GM19467 (cell line): Measurements from ENCODE around the gene SHISA4.
"Not testable (repeated sequence)": the region's sequence is repeated elsewhere in the genome, so short reads cannot be mapped to it uniquely, and the experiment has no call there.

Experiments
- ATAC-seq: cut with Tn5 transposase; IDR thresholded peaks from one replicate; pipeline ENCODE4 v1.9.1; 2021; ENCODE audit warnings: mild to moderate bottlenecking, moderate library complexity; ENCODE audit not compliant: unreplicated experiment

SHISA4 gene

DNA sequence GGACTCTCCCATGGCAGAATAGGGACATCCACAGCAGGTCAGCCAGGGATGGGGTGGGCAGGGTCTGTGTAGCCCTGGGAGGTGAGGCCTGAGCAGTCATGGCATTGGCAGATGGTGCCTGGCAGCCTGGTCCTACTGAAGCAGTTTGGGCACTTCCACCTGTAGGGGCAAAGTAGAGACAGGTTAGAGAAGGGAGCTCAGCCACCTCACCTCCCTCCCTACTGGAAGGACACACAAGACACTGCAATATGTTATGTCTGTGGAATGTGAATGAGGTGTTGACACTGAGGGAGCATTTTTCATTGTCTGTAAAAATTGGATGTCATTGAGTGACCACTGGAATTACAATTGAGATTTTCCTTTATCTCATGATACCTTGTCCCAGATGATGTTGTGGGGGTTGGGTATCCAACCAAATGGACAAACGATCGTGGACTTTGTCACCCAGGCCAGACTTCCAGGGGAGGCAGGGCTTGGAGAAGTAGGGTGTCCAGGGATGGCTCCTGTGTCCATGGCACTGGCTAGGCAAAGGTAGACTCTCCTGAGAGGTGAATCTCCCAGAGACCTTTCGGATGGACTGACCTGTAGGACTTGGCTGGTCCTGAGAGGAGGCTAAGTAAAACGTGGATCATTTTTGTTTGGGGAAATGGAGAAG, 9.7 kb downstream of the SHISA4 start:
- no peak for ATAC-seq

DNA sequence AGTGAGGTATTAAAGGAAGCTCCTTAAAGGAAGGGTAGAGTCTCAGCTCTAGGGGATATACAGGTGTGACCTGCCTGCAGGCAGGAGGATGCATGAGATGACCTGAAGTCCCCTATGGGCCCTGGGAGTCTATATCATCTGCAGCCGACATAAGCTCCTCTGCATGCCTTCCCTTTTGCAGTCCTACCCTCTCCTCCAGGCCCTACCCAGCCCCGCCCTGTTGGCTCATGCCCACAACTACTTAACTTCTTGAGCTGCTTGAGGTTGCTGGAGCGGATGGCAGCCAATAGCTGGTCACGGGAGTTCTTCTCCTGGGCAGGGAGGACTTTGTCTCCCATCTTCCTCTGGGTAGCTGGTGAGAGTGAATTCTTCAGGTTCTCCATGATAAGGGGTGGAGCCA, 10.3 kb downstream of the SHISA4 start:
- ATAC-seq = no peak

DNA sequence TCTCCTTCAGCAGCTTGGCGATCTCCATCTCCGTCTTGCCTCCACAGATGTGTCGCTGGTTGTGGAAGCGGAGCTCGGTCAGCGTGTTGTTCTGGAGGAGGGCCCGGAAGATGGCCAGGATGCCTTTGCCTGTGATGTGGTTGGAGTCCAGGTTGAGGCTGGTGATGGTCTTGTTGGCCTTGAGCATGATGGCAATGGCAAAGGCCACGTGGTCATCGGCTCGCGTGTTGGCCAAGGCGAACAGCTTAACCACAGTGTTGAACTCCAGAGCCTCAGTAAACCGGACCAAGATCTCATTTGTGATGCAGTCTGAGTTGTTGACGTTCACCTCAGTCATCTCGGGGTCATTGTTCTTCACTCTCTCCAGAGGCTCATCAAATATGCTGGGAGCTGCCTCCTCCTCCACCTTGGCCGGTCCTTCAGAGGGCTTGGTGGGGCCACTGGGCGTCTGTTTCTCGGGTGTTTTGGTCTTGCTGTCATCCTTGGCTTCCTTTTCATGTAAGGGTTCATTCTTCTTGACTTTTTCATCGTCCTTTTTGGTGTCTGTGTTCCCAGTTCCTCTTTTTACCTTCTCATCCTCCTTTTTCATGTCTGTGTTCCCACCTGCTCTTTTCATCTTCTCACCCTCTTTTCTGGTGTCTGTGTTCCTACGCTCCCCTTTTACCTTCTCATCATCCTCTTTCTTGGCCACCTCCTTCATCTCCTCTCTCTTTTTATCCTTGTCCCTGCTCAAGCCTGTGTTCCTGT, 11.2 kb downstream of the SHISA4 start:
- ATAC-seq = no peak

DNA sequence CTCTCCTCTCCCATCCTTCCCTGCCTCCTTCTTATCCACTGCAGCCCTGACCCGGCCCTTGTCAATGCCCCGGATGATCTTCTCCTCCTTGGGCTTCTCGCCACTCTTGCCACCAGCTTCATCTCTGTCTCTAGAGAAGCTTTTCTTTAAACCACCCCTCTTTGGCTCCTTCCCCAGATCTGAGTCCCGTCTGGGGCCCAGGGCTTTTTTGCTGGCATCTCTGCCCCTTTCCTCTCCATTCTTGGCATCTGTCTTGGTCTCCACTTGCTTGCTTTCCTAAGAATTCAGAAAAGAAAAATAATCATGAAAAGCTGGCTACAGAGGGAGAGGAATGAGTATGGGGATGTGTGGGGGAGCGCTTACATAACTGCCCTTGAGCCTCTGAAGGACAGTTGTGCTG, 11.8 kb downstream of the SHISA4 start:
- no peak for ATAC-seq

DNA sequence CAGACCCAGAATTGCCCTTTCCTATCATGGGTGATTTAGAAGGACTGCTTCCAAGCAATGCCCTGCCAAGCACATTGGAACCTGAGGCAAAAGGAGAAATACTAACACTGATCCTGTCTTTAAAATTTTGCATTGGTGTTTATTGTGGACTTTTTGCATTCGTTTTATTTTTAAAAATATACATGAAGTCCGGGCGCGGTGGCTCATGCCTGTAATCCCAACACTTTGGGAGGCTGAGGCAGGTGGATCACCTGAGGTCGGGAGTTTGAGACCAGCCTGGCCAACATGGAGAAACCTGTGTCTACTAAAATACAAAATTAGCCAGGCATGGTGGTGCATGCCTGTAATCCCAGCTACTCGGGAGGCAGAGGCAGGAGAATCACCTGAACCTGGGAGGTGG, 12.3 kb downstream of the SHISA4 start:
- ATAC-seq = not testable (repeated sequence)

DNA sequence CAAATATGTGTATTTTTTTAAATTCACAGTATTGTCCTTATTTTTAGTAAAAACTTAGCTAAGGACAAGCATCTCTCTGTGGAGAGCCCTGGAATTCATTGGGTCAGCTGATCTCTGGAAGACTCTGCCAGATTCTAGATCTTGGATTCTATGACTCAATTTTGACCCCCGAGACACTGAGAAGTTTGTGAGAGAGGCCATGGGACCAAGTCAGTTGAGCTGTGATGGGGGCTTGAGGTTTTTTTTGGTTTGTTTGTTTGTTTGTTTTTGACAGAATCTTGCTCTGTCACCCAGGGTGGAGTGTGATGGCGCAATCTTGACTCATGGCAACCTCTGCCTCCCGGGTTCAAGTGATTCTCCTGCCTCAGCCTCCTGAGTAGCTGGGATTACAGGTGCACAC, 13.5 kb downstream of the SHISA4 start:
- ATAC-seq = no peak

DNA sequence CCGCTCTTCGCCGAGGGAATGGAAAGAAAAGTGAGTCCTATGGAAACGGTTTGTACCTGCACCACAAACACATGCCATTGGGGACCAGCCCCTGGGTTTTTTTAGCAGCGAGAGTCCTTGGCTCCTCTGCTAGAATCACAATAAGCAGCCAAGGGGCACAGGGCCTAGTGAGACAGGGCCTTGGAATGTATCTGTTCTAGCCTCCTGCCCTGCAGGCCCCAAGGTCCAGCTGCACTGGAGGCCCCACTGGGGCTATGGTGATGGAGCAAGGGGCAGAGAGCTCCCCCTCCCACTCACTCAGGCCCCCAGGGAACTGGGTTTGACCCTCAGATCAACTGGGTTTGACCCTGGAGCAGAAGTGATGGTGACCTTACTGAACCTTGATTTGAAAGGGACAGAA, 14.4 kb downstream of the SHISA4 start:
- no peak for ATAC-seq

DNA sequence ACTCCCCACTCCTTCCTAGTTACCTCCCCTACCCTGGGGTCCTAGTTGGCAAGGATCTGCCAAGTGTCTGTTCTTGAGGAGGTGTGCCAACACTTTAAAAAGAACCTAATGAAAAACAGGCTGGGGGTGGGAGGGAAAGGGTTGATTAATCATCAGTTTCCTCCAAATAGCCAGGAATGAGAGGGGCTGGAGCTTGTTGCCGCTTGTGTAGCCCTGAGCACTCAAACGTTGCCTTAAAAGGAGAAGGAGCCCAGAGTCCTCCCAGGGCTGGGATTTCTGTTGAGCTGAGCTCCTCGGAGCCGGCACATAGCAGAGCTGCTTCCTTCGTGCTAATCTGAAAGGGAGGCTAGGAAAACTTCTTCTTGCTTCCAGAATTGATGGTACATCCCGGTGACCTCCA, 15.9 kb downstream of the SHISA4 start:
- no peak for ATAC-seq

DNA sequence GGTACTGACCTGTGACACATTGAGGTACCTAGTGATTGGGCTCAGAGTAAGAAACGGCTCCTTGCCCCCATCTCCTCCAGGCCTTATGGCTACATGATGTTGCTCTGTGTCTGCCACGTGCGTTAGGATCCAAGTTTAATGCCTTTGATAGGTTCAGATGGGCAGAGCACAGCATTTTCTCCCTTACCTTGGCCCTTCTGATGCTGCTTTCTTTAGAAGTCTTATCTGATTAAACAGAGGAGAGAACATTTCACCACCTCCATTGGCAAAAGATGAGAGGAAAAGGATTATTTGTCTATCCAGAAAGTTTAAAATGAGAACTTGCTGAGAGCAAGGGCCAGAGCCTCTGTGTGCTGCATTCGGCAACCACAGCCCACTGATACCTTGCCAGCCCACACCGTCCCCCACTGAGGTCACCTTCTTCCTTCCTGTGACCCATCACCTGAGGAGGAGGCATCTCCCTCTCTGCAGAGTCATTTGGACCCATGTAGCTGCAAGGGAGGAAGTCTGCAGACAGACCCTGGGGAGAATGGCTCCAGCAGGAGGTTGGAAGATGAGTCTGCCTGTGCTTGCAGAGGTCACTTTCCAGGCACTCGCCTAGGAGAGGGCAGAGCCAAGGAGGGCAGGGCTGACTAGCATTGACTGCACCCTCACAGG, 16.7 kb downstream of the SHISA4 start:
- ATAC-seq = no peak

DNA sequence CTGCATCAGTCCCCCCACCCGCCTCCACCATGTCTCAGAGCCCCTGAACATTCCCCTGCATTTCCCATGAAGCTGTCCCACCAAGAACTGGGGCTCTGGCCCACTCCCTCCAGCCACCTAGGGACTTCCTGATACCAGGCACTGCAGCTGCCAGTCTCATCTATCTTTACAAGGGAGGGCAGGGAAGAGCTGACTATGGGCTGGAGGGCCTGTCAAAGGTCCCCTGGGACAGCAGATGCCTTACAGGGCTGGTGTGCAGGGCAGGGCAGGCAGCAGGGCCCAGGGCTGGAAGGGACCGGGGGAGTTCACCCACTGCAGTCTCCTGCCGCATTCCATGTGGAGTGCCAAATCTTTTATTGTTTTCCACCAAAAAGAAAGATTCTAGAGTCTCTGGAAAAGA, 17.6 kb downstream of the SHISA4 start:
- ATAC-seq = no peak

DNA sequence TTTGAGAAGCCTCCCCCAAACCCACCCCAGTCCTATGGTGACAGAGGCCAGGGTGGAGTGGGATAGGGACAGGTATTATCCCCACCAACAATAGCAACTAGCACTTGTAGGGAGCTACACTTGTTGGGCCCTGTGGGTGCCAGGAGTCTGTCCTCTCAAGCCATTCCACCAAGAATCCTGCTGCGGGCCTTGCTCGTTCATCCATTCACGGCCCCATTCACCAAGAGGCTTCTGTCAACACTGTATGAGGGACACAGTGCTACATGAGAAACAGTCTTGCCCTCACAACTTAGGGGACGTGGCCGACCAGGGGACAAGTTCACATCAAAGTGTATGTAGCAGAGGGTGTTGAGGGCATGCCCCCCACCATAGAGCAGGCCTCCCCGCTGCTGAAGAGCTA, 18.9 kb downstream of the SHISA4 start:
- ATAC-seq = no peak

DNA sequence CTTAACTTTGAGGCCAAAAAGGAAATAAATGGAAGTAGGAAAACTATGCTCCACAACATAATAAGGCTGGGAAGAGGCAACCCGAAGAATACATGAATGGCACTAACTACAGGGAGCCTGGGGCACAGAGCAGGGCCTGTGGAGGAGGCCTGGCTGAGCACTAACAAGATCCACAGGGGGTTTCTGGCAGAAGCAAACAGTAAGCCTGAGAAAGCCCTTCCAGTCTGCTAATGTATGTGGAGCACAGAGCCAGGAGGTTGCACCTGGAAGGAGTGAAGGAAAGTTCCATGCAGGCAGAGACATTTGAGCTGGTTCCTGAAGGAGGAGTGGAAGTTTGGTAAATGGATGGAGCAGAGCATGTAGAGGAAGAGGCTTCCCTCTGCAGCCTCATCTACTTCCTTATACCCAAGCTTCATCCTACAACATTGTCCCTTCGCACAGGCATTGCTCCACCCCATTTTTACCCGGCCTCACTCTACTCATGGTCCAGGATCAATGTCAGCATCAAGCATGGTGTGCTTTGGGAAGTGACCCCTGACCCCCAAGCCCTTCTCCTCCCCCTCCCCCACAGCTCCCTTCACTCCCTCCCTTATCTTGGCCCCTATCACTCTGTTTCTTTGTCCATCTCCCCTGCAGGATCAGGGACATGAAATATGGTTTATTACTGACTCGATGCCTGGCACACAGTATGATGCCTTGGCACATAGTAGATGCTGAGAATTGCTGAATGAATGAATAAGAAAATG, 23.3 kb downstream of the SHISA4 start:
- no peak for ATAC-seq

DNA sequence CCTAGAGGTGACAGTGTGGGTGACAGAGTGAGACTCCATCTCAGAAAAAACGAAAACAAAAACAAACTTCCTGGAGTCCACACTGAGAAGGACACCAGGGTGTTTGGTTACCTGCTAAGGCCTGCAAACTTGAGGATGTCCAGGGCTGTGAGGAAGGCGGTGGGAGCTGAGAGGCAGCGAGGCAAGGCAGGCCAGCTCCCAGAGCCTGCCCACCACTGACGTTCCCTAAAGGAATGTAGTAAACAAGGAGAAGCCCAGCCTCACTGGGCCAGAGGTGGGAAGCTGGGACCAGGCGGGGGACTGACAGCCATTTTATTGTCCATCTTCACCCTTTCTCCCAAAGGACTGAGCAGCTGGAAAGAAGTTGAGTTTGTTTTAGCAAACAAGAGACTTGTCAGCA, 24.1 kb downstream of the SHISA4 start:
- ATAC-seq = no peak

DNA sequence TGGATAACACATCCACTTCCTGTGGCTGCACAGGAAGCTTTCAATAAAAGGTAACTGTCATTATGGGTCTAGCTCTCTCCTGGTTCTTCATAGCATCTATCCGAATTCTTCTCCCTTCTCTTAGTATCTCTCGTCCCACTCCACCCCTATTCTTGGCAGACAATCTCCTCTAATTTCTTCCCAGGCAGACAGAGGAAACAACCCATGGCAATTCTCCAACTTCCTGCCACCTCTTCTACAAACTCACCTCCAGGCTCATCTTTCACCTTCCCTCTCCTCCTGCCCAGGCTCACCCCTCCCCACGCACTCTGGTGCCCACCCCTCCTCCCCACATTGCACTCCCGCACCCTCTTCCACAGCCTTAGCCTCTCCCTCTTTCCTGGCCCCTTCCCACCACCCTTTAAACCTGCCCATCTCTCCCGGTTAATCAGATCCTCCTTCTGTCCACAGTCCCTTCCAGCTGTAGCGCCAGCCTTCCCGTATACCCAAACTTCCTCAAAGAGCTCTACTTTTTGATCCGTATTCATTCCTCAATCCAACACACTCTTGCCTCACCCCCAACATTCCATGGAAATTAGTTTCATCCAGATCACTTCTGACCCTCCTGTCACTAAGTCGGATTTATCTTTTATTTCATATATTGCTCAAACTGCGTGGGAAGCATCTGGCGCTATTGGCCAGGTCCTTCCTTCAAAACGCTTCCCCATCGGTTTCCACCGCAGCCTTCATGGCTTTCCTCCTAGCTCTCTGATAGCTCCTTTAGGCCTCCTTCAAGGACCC, 25.9 kb downstream of the SHISA4 start:
- no peak for ATAC-seq

DNA sequence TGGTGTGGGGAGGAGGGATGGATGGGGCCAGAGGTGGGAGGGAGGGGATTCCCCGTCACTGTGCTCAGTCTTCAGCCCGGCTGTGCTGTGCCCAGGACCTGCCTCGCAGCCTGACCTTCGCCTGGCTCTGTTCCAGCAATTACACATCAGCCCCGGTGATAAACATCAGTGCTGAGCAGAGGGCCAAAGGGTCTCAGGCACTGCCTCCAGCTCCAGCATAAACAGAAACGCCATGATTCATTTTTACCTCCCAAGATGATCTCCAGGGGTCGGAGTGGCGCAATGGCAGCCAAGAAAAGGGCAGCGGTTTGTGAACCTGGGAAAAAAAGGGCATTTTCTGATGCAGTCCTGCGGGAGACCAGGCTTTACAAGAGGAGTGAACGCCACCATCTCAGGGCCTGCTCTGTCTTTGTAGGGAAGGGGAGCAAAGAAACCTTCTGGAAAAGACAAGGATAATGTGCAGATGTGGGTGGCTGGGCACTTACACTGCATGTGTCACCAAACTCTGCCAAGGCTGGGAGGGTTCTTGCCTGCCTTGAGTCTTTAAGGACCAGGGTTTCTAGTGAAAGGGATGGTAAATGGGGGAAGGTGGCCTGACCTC, 28.1 kb downstream of the SHISA4 start:
- no peak for ATAC-seq

DNA sequence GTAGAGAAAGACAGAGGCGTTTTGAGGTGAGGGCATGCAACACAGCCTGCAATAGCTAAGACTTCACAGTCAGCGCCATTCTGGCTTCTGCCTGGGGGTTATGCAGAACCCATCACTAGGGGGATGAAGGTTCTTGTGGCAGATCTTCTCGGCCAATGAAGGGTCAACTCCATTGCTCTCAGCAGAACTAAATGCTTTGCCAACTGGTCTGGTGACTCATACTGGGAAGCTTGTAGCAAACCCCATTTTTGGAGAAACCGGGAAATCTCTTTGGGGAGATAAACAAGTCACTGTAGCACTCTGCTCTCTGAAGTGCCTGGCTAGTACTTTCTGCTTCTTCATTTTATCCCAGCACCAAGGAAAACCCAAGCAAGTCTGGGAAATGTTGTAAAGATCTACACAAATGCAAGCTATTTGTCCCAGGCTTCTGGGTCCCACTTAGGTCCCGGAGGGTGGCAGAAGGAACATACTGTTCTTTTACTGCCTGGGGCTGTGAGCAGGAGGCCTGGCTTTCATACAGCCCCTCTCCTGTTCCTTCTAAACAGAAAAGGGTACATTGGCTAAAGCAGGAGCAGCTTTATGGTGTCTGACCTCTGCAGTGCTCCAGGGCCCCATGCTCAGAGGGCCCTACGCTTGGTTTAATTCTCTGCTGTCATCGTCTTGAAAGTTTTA, 28.8 kb downstream of the SHISA4 start:
- ATAC-seq = no peak

DNA sequence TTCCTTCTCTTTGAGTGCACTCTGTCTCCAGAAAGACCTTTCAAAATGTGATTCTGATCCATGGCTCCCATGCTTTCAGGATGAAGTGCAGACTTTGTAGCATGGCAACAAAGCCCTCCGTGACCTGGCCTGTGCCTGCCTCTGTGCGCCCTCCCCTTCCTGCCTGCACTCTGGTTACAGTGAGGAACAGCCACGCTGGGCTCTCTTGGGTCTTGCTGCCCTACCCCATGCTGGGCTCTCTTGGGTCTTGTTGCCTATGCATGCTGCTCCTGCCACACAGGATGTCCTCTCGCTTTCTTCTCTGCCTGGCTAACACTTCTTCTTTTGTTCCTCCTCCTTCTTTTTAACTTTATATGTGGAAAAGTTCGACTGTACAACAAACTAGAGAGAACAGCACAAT, 29.6 kb downstream of the SHISA4 start:
- no peak for ATAC-seq

DNA sequence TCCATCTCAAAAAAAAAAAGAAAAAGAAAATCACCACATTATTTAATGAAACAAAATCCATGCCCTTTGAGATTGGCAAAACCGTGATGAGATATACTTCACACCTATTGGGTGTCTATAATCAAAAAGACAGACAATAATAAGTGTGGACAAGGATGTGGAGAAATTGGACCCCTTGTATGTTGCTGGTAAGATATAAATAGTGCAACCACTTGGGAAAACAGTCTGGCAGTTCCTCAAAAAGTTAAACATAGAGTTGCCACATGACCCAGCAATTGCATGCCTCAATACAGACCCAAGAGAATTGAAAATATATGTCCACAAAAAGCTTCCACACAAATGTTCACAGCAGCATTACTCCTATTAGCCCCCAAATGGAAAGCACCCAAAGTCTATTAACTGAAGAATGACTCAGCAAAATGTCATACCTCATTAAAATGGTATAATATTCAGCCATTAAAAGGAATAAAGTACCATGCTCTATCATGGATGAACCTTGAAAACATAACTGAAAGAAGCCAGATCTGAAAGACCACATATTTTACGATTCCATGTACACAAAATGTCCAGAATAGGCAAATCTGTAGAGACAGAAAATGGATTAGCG, 33.4 kb downstream of the SHISA4 start:
- no peak for ATAC-seq

DNA sequence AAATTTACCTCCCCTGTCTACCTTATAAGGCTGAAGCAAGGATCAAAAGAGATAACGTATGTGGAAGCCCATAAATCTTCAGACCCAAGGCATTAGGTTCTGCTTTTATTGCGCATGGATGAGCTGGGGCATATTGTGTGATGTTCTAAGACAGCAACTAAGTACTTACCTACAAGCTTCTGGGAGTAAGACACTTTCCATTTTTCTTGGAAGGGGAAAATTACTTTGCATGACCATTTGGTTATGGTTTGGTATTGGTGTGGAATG, 36.5 kb downstream of the SHISA4 start:
- ATAC-seq = no peak
